IPS-NIHi11 (cell line): ENCODE results near the gene SUCLG2.
A peak's percentile ranks its signal among the peaks of the same experiment; 100 is the strongest.

Experiments
- DNase-seq: peaks from one replicate; pipeline ENCODE4 v3.0.0; 2012; ENCODE audit warnings: mixed read lengths, low spot score

Gene SUCLG2, protein sequence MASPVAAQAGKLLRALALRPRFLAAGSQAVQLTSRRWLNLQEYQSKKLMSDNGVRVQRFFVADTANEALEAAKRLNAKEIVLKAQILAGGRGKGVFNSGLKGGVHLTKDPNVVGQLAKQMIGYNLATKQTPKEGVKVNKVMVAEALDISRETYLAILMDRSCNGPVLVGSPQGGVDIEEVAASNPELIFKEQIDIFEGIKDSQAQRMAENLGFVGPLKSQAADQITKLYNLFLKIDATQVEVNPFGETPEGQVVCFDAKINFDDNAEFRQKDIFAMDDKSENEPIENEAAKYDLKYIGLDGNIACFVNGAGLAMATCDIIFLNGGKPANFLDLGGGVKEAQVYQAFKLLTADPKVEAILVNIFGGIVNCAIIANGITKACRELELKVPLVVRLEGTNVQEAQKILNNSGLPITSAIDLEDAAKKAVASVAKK

DNA sequence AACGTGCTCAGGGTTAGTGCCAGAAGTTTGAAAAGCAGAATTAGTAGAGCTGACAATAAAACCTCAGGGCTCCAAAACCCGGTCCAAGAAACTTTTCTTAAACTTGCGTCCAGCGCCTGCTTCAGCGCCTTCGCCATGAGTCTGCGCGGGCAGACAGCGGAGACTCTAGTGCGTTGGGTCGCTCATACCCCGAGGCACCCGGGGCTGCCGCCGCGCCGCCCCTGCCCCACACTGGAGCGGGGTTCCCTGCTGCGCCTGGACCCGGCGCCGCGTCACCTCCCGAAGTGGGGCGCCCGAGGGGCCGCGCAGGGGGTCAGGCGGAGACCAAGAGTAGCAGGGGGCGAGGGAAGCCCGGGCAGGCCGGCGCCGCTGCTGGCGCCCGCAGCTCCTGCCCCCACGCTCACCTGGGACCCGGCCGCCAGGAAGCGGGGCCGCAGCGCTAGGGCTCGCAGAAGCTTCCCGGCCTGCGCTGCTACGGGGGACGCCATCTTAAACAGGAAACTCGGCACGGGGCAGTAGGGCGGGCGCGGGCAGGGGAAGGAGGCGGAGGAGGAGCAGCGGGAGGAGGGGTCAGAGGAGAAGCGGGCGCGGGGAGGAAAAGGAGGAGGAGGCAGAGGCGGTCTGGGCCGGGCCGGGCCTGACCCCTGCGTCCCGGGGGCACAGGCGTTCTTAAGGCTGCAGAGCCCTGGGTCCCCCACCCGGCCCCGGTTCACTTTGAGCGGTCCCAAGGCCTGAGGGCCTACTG, at the start of gene SUCLG2:
SUCLG2 (minus strand) TSS at position 514 of the 745 bp plus-strand sequence; CDS start at position 488, 26 bp downstream.
- DNase-seq = peak; percentile 83

DNA sequence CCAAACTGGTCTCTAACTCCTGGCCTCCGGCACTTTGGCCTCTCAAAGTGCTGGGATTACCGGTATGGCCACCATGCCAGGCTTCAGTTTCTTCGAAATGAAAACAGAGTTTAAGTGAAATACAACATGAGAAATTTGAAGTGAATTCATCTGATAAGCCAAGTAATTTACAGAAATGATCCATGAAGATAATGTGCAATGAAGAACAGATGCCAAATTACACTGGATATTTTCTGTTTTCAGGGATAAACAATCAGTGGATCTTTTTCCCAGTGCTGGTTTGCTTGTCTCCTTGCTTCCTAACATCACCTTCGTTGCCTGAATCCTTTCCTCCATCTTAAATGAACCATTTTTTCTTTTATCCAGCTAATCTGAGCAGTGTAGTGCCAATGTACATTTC, 46.2 kb upstream of the SUCLG2 start:
- DNase-seq = no peak

DNA sequence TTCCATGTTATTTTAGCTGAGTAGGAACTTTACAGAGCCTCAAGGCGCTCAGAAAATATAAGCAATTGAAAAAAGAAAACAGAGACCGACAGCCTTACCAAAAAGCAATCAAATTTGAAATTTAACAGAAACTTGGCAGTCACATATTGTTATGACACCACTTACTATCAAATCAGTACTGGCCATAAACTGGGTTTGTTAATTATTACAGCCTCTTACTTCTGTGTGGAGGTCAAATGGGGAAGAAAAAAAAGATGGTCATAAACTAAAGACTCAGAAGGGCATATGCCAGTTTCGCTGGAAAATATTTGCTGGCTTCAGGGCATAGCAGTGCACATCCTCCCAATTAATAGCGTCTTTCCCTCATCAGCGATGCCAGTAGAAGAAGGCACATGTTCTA, 45.5 kb upstream of the SUCLG2 start:
- no peak for DNase-seq

DNA sequence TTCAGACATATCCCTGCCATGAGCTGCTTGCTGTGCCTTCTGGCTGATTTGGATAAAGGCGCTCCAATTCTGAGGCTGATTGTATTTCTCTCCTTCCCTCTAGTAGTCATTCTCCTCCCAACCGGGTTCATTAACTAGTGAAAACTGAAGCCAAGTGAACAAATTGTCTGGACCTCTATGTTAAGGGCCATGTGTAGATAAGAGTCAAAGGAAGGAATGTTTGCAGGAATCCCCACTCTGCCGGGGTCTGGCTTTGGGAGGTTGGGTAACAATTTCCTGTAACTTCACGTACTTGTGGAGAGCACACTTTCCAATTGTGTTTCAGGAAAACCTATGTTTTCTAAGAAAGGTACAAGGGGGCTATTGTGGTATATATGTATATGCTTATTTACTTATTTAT, 38.2 kb upstream of the SUCLG2 start:
- no peak for DNase-seq

DNA sequence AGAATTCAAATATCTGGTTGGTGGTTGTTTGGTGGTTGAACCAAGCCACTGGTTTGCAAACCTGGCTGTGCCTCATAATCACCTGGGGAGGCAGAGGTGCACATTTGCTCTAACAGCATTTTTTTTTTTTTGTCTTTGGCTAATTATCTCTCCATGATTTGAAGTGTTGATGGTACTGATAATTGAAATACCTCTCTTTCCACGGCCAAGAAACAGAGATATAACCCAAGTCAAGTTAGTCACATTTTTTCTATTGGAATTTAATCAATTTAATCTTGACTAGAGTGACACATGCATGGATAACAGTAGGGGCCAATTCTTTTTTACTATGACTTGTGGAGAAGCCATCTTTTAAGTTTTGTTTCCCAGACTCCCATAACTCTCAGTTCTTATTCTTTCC, 37.5 kb upstream of the SUCLG2 start:
- no peak for DNase-seq

DNA sequence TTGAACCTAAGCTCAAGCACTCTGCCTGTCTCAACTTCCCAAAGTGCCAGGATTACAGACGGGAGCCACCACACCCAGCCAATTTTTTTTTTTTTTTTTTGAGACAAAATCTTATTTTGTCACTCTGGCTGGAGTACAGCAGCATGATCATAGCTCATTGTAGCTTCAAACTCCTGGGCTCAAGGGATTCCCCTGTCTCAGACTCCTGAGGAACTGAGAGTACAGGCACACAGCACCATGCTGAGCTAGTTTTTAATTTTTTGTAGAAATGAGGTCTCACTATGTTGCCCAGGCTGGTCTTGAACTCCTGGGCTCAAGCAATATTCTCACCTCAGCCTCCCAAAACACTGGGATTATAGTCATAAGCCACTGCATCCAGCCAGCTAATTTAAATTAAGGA, 36.8 kb upstream of the SUCLG2 start:
- no peak for DNase-seq

DNA sequence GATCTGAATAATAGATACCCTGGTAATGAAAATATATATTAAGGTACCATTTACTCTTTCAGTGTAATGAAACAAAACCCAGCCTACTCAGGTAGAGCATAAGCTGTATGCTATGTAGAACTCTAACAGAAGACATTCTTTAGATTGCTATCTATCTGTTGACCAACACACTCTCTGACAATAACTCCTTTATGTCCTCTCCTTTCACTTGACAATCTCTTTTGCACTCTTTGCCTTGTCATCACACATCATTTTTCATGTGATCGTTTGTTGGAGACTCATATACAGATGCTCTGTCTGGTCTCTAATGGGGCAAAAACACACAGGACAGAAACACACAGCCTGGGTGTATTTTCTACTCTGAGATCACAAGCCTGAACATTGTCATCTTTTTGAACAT, 35.4 kb upstream of the SUCLG2 start:
- DNase-seq = no peak

DNA sequence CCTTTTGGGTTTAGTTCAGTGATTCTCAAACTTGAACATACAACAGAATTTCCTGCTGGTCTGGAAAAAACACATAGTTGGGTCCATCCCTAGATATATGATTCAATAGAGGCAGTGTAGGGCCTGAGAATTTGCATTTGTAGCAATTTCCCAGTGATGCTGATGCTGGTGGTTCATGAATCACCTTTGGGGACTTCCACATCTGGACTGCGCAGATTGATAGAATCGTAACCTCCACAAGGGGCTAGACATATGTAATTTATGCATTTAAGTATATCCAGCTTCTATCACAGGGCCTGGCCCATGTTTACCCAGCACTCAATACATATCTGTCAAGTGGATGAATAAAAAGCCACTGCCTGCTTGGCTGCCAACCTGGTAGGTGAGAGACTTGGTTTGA, 33.8 kb upstream of the SUCLG2 start:
- no peak for DNase-seq

DNA sequence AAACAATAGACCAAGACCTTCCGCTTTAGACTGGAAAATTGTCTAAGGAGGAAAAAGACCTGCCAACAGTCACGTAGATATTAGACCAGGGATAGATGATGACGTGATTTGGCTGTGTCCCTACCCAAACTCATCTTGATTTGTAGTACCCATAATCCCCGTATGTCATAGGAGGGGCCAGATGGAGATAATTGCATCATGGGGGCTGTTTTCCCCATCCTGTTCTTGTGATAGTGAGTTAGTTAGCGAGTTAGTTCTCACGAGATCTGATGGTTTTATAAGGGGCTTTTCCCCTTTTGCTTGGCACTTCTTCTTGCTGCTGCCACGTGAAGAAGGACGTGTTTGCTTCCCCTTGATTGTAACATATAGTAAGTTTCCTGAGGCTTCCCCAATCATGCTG, 31.7 kb upstream of the SUCLG2 start:
- DNase-seq = no peak

DNA sequence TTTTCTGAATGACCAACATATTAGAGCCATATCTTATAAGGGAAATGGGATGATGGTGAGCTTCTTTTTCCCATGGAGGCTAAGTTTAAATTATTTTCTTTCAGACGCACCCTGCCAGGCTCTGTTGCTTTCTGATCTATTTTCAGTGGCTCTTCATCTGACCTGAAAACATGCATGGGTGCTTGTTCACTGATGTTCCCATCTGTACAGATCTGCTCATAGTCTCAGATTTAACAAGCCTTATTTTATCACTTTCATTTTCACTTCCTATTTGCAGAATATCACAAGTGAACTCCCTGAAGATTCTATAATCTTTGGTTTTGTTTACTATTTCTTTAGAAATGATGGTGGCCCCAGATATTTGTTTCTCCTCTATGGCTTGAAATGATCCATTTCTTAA, 31.1 kb upstream of the SUCLG2 start:
- DNase-seq = no peak

DNA sequence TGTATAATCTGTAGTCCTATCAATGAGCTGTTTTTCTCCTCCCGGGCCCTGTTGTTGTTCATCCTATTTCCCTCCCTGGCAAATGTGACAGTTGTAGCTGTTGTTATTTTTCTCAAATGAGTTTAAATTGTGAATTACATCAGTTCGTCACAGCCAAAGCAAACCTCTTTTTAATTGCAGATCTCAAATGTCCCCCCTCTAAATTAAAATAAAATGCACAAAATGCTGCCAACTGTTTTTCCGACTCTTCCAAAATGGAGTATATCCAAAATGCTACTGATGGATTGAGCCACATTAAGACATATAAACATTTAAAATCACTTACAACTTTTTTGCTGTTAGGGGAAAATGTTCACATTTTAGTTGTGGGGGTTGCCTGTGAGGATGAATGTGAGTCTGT, 29.8 kb upstream of the SUCLG2 start:
- no peak for DNase-seq

DNA sequence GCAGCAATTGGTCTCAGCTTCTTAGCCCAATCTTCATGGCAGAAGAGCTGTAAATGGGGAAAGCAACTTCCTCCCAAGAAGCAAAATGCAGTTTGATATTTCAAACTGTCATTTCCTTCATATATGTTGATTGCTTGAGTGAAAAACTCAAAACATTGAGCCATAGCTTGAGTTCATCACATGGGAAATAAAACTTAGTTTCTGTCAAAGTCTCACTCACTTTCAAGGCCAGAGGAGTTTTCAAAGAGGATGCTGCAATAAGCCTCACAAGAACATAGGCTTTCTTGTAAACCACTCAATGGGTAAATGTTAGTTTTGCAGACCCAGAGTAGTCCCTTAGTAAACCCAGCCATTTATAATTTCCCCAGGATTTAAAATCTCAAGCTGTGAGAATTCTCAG, 29.1 kb upstream of the SUCLG2 start:
- no peak for DNase-seq

DNA sequence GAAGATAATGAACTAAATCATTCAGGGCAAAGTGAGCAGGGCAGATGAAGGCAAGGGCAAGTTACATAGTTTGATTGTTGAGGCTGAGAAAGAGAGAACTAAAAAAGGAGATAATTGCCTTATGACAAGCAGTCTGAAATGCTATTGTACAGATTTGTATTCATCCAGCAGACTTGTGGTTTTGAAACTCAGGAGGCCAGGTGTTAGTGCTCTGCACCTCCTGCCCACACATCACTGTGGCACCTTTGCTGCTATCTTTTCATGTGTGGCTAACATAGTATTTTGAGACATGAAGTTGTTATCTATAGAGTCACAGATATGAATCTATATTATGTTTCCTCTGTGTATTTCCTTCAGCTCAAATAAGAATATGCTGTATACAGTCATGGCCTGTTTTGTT, 24.3 kb upstream of the SUCLG2 start:
- no peak for DNase-seq

DNA sequence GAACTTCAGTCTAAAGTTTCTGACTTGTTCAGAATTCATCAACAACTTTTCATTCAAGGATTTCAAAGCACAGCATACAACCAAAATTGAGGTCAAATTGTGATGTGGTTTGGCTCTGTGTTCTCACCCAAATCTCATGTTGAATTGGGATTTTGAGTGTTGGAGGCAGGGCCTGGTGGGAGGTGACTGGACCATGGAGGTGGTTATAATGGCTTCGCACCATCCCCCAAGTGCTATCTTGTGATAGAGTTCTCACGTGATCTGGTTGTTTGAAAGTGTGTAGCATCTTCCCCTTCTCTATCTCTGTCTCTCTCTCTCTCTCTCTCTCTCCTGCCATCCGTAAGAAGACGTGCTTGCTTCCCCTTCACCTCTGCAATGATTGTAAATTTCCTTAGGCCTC, 19.6 kb upstream of the SUCLG2 start:
- no peak for DNase-seq

DNA sequence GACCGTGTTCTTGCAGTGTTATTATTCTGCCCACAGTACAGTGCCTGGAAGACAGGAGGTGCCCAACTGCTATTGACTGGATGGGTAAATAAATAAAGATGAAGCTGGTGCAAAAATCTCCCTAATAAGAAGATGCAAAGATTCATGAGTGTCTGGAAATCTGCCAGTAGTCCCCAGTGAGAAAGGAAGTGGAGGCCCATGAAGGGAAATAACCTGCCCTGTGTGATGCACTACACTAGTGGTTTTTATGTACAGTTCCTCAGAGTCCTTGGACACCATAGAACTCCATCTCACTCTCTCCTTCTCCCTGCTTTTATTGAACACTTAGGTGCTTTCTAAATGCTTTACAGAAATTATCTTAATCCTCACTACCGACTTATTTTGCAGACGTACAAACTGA, 8.3 kb upstream of the SUCLG2 start:
- DNase-seq = no peak

DNA sequence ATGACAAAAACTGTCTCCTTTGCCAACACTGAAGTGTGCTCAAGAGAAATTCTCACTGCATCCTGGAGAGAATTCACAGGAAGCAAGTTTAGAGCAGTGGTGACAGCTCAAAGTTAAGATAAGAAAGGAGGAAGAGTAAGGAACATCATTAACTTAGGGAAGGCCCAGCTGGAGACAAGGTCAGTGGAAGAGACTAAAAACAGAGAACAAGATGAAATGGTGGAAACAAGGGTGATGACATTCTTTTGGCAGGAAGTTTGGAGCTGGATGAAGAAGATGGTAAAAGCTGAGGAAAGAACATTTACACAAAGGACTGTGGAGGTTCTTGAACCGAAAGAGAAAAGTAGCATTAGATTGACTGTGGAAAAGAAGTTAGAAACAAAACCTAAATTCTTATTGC, 6.7 kb upstream of the SUCLG2 start:
- DNase-seq = no peak

DNA sequence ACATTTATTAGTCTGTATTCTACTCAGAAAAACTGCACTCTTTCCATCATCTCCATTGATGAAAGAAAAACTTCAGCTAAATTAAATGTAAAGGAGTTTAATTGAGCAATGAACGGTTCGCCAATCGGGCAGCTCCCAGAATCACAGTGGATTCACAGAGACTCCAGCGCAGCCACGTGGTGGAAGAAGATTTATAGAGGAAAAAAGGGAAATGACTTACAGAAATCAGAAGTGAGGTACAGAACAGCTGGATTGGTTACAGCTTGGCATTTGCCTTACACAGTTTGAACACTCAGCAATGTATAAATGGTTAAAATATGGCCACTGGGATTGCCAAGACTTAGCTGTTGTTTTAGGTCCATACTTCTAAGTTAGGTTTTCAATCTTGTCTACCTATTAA, 2.8 kb upstream of the SUCLG2 start:
- DNase-seq = no peak

DNA sequence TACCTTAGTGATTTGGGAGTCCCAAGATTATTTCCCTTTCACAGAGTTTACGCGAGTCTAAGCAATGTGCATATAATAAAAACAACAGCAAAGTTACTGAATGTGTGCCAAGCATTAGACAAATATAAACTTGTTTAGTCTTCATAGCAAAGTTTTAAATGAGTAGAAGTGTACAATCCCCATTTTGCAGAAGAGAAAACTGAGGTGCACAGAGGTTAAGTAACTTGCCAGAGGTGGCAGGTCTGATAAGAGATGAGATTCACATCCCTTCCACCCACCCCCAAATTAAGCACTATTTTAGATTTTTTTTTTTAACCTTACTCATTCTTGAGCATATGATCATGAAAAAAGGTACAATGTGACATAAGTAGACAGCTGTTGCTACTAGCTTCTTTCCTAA, 2.2 kb upstream of the SUCLG2 start:
- no peak for DNase-seq

DNA sequence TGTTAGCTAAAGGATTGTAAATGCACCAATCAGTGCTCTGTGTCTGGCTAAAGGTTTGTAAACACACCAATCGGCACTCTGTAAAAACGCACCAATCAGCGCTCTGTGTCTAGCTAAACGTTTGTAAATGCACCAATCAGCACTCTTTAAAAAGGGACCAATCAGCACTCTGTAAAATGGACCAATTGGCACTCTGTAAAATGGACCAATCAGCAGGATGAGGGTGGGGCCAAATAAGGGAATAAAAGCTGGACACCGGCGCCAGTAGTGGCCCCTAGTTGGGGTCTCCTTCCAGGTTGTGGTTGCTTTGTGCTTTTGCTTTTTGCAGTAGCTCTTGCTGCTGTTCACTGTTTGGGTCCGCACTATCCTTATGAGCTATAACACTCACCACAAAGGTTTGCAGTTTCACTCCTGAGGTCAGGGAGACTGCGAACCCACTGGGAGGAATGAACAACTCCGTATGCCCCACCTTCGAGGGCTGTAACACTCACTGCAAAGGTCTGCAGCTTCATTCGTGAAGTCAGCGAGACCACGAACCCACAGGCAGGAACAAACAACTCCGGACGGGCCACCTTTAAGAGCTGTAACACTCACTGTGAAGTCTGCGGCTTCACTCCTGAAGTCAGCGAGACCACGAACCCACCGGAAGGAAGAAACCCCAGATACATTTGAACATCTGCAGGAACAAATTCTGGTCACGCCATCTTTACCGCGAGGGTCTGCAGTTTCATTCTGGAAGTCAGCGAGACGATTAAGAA, 1.1 kb upstream of the SUCLG2 start:
- no peak for DNase-seq

DNA sequence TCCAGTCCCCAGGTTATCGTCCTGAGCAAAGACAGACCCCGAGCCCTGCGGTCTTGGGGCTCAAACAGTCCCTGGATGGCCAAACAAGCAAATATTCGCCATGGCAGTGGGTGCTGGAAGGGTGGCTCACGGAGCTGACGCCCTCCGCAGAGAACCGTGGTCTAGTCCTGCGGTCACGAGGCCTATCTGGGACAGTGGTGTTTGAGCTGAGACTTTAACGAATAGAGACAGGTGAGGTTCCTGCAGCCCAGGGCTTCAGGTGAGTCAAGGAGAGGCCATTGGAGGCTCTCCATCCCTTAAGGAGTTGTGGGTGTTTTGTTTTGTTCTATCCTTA, 399 bp upstream of the SUCLG2 start:
- DNase-seq = no peak

DNA sequence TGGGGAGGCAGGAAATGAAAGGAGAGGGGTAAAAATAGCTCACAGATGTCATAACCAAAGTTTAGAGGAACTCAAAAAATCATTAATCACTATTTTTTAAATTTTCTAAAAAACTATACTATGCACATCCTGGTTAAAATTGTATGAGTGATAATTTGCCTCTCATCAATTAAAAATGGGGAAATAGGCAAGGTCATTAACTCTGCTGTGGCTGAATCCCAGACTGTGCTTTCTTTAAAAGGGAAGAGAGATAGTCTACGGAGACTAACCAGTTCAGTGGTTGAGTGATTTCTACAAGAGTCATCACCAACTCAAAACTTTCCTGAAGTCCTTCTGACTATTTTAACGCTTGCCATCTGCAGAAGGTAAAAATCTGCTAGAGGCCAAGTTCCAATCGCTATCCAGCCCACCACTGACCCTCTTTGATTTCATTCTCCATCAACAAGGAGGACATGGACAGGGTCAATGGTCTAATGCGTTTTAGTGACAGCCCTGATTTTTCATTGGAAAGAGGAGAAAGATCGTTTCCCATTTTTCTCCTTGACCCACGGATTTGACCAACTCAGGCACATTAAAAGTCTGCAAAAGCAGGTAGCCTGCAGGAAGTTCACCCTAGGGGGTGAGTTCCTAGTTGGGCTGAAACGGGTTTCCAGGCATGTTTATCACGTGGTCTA, 850 bp downstream of the SUCLG2 start:
- DNase-seq = no peak

DNA sequence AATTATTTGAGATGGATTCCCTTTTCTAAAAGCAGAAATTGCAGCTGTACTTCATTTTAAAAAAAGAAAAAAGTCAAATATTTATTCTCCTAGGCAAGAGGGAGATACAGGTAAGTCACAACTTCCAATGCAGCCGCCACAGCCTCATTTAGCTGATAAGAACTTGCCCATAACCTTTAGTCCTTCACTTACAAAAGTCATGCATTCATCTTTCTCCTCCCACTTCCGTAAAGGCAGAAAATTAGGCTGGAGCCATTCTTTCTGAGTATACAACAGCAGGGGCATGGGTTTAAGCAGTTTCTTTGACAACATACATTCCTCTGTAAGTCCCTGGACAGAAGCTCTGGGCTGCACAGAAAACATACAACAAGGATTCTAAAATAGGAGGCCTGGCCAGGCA, 4.3 kb downstream of the SUCLG2 start:
- no peak for DNase-seq

DNA sequence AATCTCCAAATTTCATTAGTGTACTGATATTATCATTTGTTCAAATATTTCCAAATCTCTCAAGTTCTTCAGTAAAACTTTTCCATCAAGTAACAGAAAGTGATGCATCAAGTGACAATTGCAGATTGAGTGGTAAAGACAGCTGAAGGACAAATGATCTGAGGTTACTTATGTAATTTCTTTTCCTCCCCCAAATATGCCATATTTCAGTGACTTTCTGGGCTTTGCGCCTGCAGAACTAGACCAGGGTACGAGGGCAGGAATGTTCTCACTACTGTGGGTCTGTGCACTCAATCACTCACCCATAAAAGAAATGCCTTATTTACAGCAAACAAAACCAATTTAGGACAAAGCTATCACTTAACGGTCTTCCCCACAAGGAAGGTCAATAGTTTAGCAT, 4.7 kb downstream of the SUCLG2 start:
- no peak for DNase-seq
